Epithelial cell of prostate (primary cell): ENCODE data around the gene CYP2A6.
"Not testable (repeated sequence)": the region's sequence is repeated elsewhere in the genome, so short reads cannot be mapped to it uniquely, and the experiment has no call there.

Experiments
- DNase-seq: peaks from one replicate; pipeline ENCODE4 v3.0.0-alpha.2; 2011; ENCODE audit warnings: low read depth, low spot score
- H3K27ac ChIP-seq: fragments of 450-650 bp; 2 replicates; pipeline ENCODE4 v1.5.1; 2017; ENCODE audit warnings: mild to moderate bottlenecking

The CYP2A6 gene

GRCh38 chr19:40850277-40850676 lies at the start of gene CYP2A6:
Gene CYP2A6 (minus strand): TSS chr19:40850447. CDS start chr19:40850426, 21 bp downstream.
- H3K27ac ChIP-seq, DNase-seq: not testable (repeated sequence)

GRCh38 chr19:40899964-40900363 lies 49.7 kb upstream of the CYP2A6 start:
- not testable (repeated sequence) for DNase-seq, H3K27ac ChIP-seq

- H3K27ac ChIP-seq = peak overlapping the region; percentile 65
- DNase-seq = not testable (repeated sequence)
Measured at GRCh38 chr19:40896843-40897789, 46.9 kb upstream of the CYP2A6 start.

- no peak for DNase-seq
- no peak overlapping the region for H3K27ac ChIP-seq
Measured at GRCh38 chr19:40896418-40896796, 46.2 kb upstream of the CYP2A6 start.

GRCh38 chr19:40893112-40893511 lies 42.9 kb upstream of the CYP2A6 start:
- H3K27ac ChIP-seq = no peak overlapping the region

GRCh38 chr19:40889366-40889765 lies 39.1 kb upstream of the CYP2A6 start:
- DNase-seq = no peak
- H3K27ac ChIP-seq = no peak overlapping the region

More at GRCh38 chr19:40893112-40893511, 42.9 kb upstream of the CYP2A6 start:
- DNase-seq = no peak

- no peak for DNase-seq
- no peak overlapping the region for H3K27ac ChIP-seq
Measured at GRCh38 chr19:40888191-40888590, 37.9 kb upstream of the CYP2A6 start.

GRCh38 chr19:40884187-40884931 lies 34.1 kb upstream of the CYP2A6 start:
- DNase-seq, H3K27ac ChIP-seq: not testable (repeated sequence)

GRCh38 chr19:40882062-40882461 lies 31.8 kb upstream of the CYP2A6 start, which contains the start of gene CYP2A7:
Gene CYP2A7 (minus strand): TSS chr19:40882231. CDS start chr19:40882210, 21 bp downstream.
- not testable (repeated sequence) for DNase-seq, H3K27ac ChIP-seq

- DNase-seq, H3K27ac ChIP-seq: not testable (repeated sequence)
Measured at GRCh38 chr19:40879349-40879748, 29.1 kb upstream of the CYP2A6 start.

- not testable (repeated sequence) for H3K27ac ChIP-seq, DNase-seq
Measured at GRCh38 chr19:40875526-40875951, 25.3 kb upstream of the CYP2A6 start.

- H3K27ac ChIP-seq, DNase-seq: not testable (repeated sequence)
Measured at GRCh38 chr19:40874874-40875273, 24.6 kb upstream of the CYP2A6 start.

- not testable (repeated sequence) for H3K27ac ChIP-seq, DNase-seq
Measured at GRCh38 chr19:40873873-40874272, 23.6 kb upstream of the CYP2A6 start.

- no peak overlapping the region for H3K27ac ChIP-seq
- no peak for DNase-seq
Measured at GRCh38 chr19:40872209-40872608, 22.0 kb upstream of the CYP2A6 start.

GRCh38 chr19:40867701-40868100 lies 17.5 kb upstream of the CYP2A6 start:
- no peak for DNase-seq
- no peak overlapping the region for H3K27ac ChIP-seq

GRCh38 chr19:40864739-40865496 lies 14.7 kb upstream of the CYP2A6 start:
- DNase-seq = not testable (repeated sequence)

GRCh38 chr19:40862785-40863184 lies 12.5 kb upstream of the CYP2A6 start:
- DNase-seq = no peak
- H3K27ac ChIP-seq = no peak overlapping the region

More at GRCh38 chr19:40864739-40865496, 14.7 kb upstream of the CYP2A6 start:
- not testable (repeated sequence) for H3K27ac ChIP-seq

- DNase-seq = no peak
- H3K27ac ChIP-seq = no peak overlapping the region
Measured at GRCh38 chr19:40862333-40862732, 12.1 kb upstream of the CYP2A6 start.

- H3K27ac ChIP-seq = no peak overlapping the region
- no peak for DNase-seq
Measured at GRCh38 chr19:40858109-40858508, 7.9 kb upstream of the CYP2A6 start.
